ENCODE data around the gene ARHGAP15. TPM values are rescaled to one million over a fixed set of nuclear protein-coding genes. Genes with fewer than 3 reads are reported as not detected.

ARHGAP15 gene
- total RNA-seq, 4 donors from 2014 or later, result 7.9 to 32.5 (median 20.7) TPM

- no peak for TF ChIP-seq CTCF (IDR thresholded peaks at IDR 0.05; ENCODE audit: low read depth)
Measured at GRCh38 chr2:143530758-143531157, 401.5 kb downstream of the ARHGAP15 start.

GRCh38 chr2:143532061-143532460 lies 402.8 kb downstream of the ARHGAP15 start:
- TF ChIP-seq CTCF (IDR thresholded peaks at IDR 0.05; ENCODE audit: low read depth), result no peak

- no peak for TF ChIP-seq CTCF (IDR thresholded peaks at IDR 0.05; ENCODE audit: low read depth)
Measured at GRCh38 chr2:143533846-143534245, 404.6 kb downstream of the ARHGAP15 start.

- no peak for TF ChIP-seq CTCF (IDR thresholded peaks at IDR 0.05; ENCODE audit: low read depth)
Measured at GRCh38 chr2:143535802-143536201, 406.6 kb downstream of the ARHGAP15 start.

GRCh38 chr2:143545059-143545948 lies 416.1 kb downstream of the ARHGAP15 start:
- no peak for TF ChIP-seq CTCF (IDR thresholded peaks at IDR 0.05; ENCODE audit: low read depth)

- TF ChIP-seq CTCF (IDR thresholded peaks at IDR 0.05; ENCODE audit: low read depth), result no peak
Measured at GRCh38 chr2:143545949-143546255, 416.7 kb downstream of the ARHGAP15 start.

GRCh38 chr2:143548032-143548431 lies 418.8 kb downstream of the ARHGAP15 start:
- no peak for TF ChIP-seq CTCF (IDR thresholded peaks at IDR 0.05; ENCODE audit: low read depth)
